Stimulated activated naive CD8-positive, alpha-beta T cell treated with anti-CD3 and anti-CD28 coated beads, Interleukin-15, amount 100 ng/mL, for 72 hours (primary cell): ENCODE results near the gene RAPGEF6.
"Not testable (repeated sequence)": the region's sequence is repeated elsewhere in the genome, so short reads cannot be mapped to it uniquely, and the experiment has no call there.

Experiments
- ATAC-seq: fragments of 150-1000 bp; cut with Tn5 transposase; 2 replicates; pipeline ENCODE4 v1.10.0; 2021; ENCODE audit warnings: mild to moderate bottlenecking, moderate library complexity
- DNase-seq, 2 donors: peaks; one replicate each; pipeline ENCODE4 v3.0.0; 2021 to 2022
- H3K27ac Mint-ChIP-seq, 2 donors: one replicate each; pipeline ENCODE4 v1.8.0; 2022; ENCODE audit warnings: mild to moderate bottlenecking in 2 of 2, mixed read lengths in 2 of 2, moderate library complexity in 2 of 2
- H3K27me3 Mint-ChIP-seq: one replicate; pipeline ENCODE4 v1.8.0; 2022; ENCODE audit warnings: mixed read lengths
- H3K4me1 Mint-ChIP-seq: one replicate; pipeline ENCODE4 v1.8.0; 2022; ENCODE audit warnings: mild to moderate bottlenecking, mixed read lengths
- H3K4me3 Mint-ChIP-seq, 2 donors: one replicate each; pipeline ENCODE4 v1.8.0; 2022; ENCODE audit warnings: mild to moderate bottlenecking in 2 of 2, mixed read lengths in 2 of 2, moderate library complexity in 1 of 2
- H3K9me3 Mint-ChIP-seq, 2 donors: one replicate each; pipeline ENCODE4 v1.8.0; 2022; ENCODE audit warnings: mixed read lengths in 2 of 2

The RAPGEF6 gene

GRCh38 chr5:131523500-131524185 lies 111.4 kb downstream of the RAPGEF6 start:
- H3K9me3 Mint-ChIP-seq, result no peaks in the 10 kb centered on the region
- no peak for ATAC-seq
- no peak overlapping the region for H3K27ac Mint-ChIP-seq
- no peak for DNase-seq
- H3K27me3 Mint-ChIP-seq, result no peaks in the 10 kb centered on the region
- H3K4me1 Mint-ChIP-seq, result peaks cover 58% of the 10 kb centered on the region
- no peak overlapping the region for H3K4me3 Mint-ChIP-seq

DNA sequence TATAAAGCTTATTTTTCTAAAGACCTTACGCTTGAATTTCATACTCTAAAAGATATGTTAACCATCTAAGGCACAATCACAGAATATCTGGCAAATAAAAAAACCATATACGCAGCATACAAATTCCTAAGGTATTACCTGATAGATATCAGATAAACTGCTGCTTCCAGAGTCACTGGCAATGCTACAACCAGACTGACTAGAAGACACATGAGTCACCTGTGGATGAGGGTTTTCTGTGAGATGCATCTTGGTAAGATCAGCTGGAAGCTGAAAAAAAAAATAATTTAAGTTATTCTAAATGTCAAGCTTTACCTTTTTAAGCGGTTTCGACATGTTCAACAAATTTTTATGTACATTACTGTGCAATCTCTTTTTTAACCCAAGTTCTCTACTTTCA lies 113.8 kb downstream of the RAPGEF6 start:
- ATAC-seq (no peak), DNase-seq (no peak)
- Mint-ChIP-seq H3K27ac (no peak overlapping the region), H3K9me3 (no peaks in the 10 kb centered on the region), H3K4me1 (peaks cover 48% of the 10 kb centered on the region), H3K27me3 (no peaks in the 10 kb centered on the region), H3K4me3 (no peak overlapping the region)

- Mint-ChIP-seq H3K4me1 (peaks cover 55% of the 10 kb centered on the region), H3K4me3 (peak overlapping the region; percentile 73 to 88), H3K9me3 (no peaks in the 10 kb centered on the region), H3K27ac (peak overlapping the region in 1 of 2 donors; percentile 3), H3K27me3 (no peaks in the 10 kb centered on the region)
- ATAC-seq, result no peak
- DNase-seq, result no peak
Observed at GRCh38 chr5:131515348-131515747, 119.7 kb downstream of the RAPGEF6 start.

- no peaks in the 10 kb centered on the region for H3K27me3 Mint-ChIP-seq
- no peak for DNase-seq
- peaks cover 55% of the 10 kb centered on the region for H3K4me1 Mint-ChIP-seq
- peak; percentile 91 for ATAC-seq
- H3K27ac Mint-ChIP-seq, result peak overlapping the region; percentile 60 to 94
- H3K4me3 Mint-ChIP-seq, result peak overlapping the region; percentile 73 to 88
- H3K9me3 Mint-ChIP-seq, result no peaks in the 10 kb centered on the region
Observed at GRCh38 chr5:131514316-131515283, 120.4 kb downstream of the RAPGEF6 start.

DNA sequence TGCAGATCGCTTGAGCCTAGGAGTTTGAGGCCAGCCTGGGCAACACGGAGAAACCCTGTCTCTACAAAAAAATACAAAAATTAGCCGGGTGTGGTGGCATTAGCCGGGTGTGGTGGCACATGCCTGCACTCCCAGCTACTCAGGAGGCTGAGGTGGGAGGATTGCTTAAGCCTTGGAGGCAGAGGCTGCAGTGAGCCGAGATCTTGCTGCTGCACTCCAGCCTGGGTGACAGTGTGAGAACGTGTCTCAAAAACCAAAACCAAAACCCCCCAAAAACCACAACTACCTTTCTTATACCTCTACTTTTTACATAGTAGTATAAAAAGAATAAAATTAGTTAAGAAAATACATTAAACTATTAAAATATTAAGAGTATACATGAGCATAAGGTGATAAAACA lies 121.2 kb downstream of the RAPGEF6 start:
- no peaks in the 10 kb centered on the region for H3K27me3 Mint-ChIP-seq
- H3K4me3 Mint-ChIP-seq, result peak overlapping the region; percentile 45 to 49
- DNase-seq (peak in 1 of 2 donors; percentile 23), ATAC-seq (peak; percentile 66)
- H3K4me1 Mint-ChIP-seq, result peaks cover 55% of the 10 kb centered on the region
- no peaks in the 10 kb centered on the region for H3K9me3 Mint-ChIP-seq
- H3K27ac Mint-ChIP-seq, result no peak overlapping the region

DNA sequence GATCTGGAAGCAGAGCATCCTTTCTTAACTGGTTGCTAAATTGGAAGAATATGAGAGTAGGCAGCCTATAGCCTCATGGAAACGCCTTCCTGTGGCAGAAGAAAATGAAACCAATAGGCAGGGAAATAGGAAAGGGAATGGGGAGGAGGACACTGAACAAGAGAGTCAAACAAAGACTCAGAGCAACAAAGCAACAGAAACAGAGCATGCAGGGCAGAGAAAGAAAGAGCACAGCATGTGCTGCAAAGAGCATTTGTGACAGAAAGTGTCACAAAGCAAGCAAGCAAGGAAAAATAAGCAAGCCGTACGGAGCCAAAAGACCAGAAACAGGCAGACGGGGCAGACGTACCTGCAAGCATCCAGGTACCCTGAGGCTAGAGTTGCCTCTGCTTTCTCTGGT lies 123.1 kb downstream of the RAPGEF6 start:
- H3K27ac Mint-ChIP-seq, result no peak overlapping the region
- no peak overlapping the region for H3K4me3 Mint-ChIP-seq

GRCh38 chr5:131509801-131510200 lies 125.2 kb downstream of the RAPGEF6 start:
- Mint-ChIP-seq H3K4me1 (peaks cover 32% of the 10 kb centered on the region), H3K27ac (no peak overlapping the region), H3K27me3 (no peaks in the 10 kb centered on the region), H3K4me3 (no peak overlapping the region), H3K9me3 (no peaks in the 10 kb centered on the region)
- DNase-seq (no peak), ATAC-seq (no peak)

More for the DNA sequence above, 123.1 kb downstream of the RAPGEF6 start:
- no peaks in the 10 kb centered on the region for H3K9me3 Mint-ChIP-seq
- no peak for DNase-seq
- peaks cover 53% of the 10 kb centered on the region for H3K4me1 Mint-ChIP-seq
- ATAC-seq, result no peak
- H3K27me3 Mint-ChIP-seq, result no peaks in the 10 kb centered on the region

GRCh38 chr5:131505237-131505908 lies 129.7 kb downstream of the RAPGEF6 start:
- DNase-seq, result no peak
- H3K4me1 Mint-ChIP-seq, result no peaks in the 10 kb centered on the region

DNA sequence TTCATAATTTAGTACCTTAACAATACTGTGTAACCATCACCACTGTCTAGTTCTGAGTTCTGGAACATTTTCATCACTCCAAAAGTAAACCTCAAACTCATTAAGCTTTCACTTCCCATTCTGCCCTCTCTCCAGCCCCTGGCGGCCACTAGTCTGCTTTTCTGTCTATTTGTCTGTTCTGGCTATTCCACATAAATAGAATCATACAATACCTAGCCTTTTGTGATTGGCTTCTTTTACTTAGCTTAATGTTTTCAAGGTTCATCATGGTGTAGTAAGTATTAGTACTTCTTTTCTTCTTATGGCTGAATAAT lies 138.7 kb downstream of the RAPGEF6 start:
- H3K4me3 Mint-ChIP-seq, result no peak overlapping the region
- H3K9me3 Mint-ChIP-seq, result no peaks in the 10 kb centered on the region
- ATAC-seq (peak; percentile 89), DNase-seq (no peak)
- peak overlapping the region in 1 of 2 donors; percentile 13 for H3K27ac Mint-ChIP-seq
- no peaks in the 10 kb centered on the region for H3K27me3 Mint-ChIP-seq
- H3K4me1 Mint-ChIP-seq, result peaks cover 27% of the 10 kb centered on the region

More at GRCh38 chr5:131505237-131505908, 129.7 kb downstream of the RAPGEF6 start:
- Mint-ChIP-seq H3K27me3 (no peaks in the 10 kb centered on the region), H3K9me3 (no peaks in the 10 kb centered on the region), H3K27ac (no peak overlapping the region), H3K4me3 (no peak overlapping the region)
- no peak for ATAC-seq

DNA sequence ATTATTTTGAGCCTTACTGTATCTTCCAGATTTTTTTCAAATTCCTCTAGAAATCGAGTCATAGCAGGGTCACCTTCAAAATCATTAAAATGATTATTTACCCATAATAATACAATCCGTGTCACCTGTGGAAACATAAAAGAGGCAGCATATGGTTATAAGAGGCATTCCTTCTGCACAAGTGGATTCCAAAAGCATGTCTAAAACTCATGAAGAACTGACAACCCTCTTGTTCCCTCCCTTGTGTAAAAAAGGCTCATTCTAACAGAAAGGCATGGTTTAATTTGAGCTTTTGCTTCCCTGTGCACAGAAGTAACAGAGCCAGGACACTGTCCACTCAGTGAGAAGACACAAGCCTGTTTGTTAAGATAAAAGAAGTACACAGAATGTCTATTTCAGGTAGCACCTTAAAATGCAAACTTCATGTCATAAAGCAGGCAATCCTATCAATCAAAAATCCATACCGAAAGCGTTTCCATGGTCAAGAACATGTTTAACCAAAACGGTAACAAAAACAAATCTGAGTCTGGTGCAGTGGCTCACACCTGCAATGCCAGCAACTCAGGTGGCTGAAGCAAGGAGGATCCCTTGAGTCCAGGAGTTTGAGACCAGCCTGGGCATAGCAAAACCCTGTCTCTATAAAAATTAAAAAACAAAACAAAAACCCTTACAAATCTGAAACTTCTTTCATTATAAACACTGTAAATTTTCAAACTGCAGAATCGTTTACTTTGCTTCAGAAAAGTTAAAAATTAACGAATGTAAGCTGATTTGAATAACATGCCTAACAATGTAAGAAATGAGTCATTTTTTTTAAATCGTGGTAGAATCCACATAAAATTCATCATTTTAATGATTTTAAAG lies 139.3 kb downstream of the RAPGEF6 start:
- Mint-ChIP-seq H3K4me3 (no peak overlapping the region), H3K9me3 (no peaks in the 10 kb centered on the region), H3K27ac (peak overlapping the region in 1 of 2 donors; percentile 13), H3K4me1 (peaks cover 33% of the 10 kb centered on the region), H3K27me3 (no peaks in the 10 kb centered on the region)
- ATAC-seq (no peak), DNase-seq (no peak)

- H3K27me3 Mint-ChIP-seq, result no peaks in the 10 kb centered on the region
- H3K4me3 Mint-ChIP-seq, result no peak overlapping the region
- no peak for ATAC-seq
- H3K9me3 Mint-ChIP-seq, result no peaks in the 10 kb centered on the region
- DNase-seq, result no peak
- no peak overlapping the region for H3K27ac Mint-ChIP-seq
- H3K4me1 Mint-ChIP-seq, result peaks cover 43% of the 10 kb centered on the region
Observed at GRCh38 chr5:131491749-131492148, 143.3 kb downstream of the RAPGEF6 start.

GRCh38 chr5:131488463-131488862 lies 146.6 kb downstream of the RAPGEF6 start:
- Mint-ChIP-seq H3K27ac (peak overlapping the region; percentile 93 to 97), H3K4me1 (peaks cover 27% of the 10 kb centered on the region), H3K27me3 (no peaks in the 10 kb centered on the region), H3K4me3 (peak overlapping the region; percentile 60 to 74), H3K9me3 (no peaks in the 10 kb centered on the region)
- DNase-seq (no peak), ATAC-seq (peak; percentile 78)

- H3K27ac Mint-ChIP-seq, H3K4me3 Mint-ChIP-seq, H3K9me3 Mint-ChIP-seq, DNase-seq, ATAC-seq, H3K27me3 Mint-ChIP-seq: not testable (repeated sequence)
- H3K4me1 Mint-ChIP-seq, result peaks cover 38% of the 10 kb centered on the region
Observed at GRCh38 chr5:131487371-131487770, 147.7 kb downstream of the RAPGEF6 start.

GRCh38 chr5:131482617-131483016 lies 152.4 kb downstream of the RAPGEF6 start:
- Mint-ChIP-seq H3K4me3 (peak overlapping the region in 1 of 2 donors; percentile 13), H3K27me3 (no peaks in the 10 kb centered on the region), H3K4me1 (peaks cover 45% of the 10 kb centered on the region), H3K9me3 (no peaks in the 10 kb centered on the region), H3K27ac (peak overlapping the region in 1 of 2 donors; percentile 55)
- DNase-seq (no peak), ATAC-seq (peak; percentile 73)

DNA sequence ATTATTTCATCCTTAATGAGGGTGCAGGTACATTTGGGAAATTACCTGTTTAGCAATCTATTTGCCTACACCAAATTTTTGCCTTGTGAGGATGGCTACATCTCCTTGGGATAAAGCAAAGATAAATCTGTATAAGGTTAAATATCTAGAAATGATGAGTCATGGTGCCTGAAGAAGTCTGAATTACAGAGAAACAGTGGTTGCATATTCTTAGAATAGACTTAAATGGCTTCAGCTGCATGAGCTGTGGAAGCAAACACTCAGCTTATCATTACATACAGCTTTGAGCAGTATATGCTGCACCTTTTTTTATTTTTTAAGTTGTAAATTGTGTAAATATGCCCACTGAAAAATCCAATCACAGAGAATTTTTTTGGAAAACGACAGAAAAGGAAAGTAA lies 153.5 kb downstream of the RAPGEF6 start:
- peak overlapping the region in 1 of 2 donors; percentile 29 for H3K4me3 Mint-ChIP-seq
- DNase-seq (no peak), ATAC-seq (no peak)
- no peaks in the 10 kb centered on the region for H3K9me3 Mint-ChIP-seq
- peak overlapping the region in 1 of 2 donors; percentile 59 for H3K27ac Mint-ChIP-seq
- H3K4me1 Mint-ChIP-seq, result peaks cover 45% of the 10 kb centered on the region
- H3K27me3 Mint-ChIP-seq, result no peaks in the 10 kb centered on the region
